HepG2 (cell line): Measurements from ENCODE around the gene BIRC2. TPM values are rescaled to one million over a fixed set of nuclear protein-coding genes. Genes with fewer than 3 reads are reported as not detected.

ENCODE experiments used
- CHCHD3 ChIP-seq: sonication (generic); formaldehyde crosslinking; IDR thresholded peaks from 2 replicates; pipeline ENCODE4 v1.8.0; 2022; ENCODE audit warnings: mild to moderate bottlenecking, missing genetic modification reagents, moderate library complexity
- GATAD2A ChIP-seq: IDR thresholded peaks from 2 replicates; pipeline ENCODE4 v1.6.1; 2016
- HCFC1 ChIP-seq: fragments of 150-350 bp; IDR thresholded peaks from 2 replicates; pipeline ENCODE4 v1.6.1; 2014; ENCODE audit warnings: low read depth, low read length
- HMG20B ChIP-seq: conservative IDR thresholded peaks from 2 replicates; pipeline ENCODE4 v1.6.1; 2016; ENCODE audit warnings: missing genetic modification reagents, missing compliant biosample characterization
- PHF20 ChIP-seq: sonication (generic); formaldehyde crosslinking; IDR thresholded peaks from 2 replicates; pipeline ENCODE4 v1.5.0; 2020; ENCODE audit warnings: mild to moderate bottlenecking, missing genetic modification reagents
- PRMT3 ChIP-seq: sonication (generic); formaldehyde crosslinking; IDR thresholded peaks from 2 replicates; pipeline ENCODE4 v1.8.1; 2022; ENCODE audit warnings: low read depth, mild to moderate bottlenecking, moderate library complexity, missing genetic modification reagents, borderline replicate concordance
- SNAPC2 ChIP-seq: sonication (generic); formaldehyde crosslinking; IDR thresholded peaks from 2 replicates; pipeline ENCODE4 v1.8.1; 2022; ENCODE audit warnings: mild to moderate bottlenecking, missing genetic modification reagents
- TP53 ChIP-seq: sonication (generic); formaldehyde crosslinking; conservative IDR thresholded peaks from 2 replicates; pipeline ENCODE4 v1.4.0; 2020; ENCODE audit warnings: missing genetic modification reagents
- ZHX2 ChIP-seq, 2 experiments: sonication (generic) in 1 of 2; formaldehyde crosslinking in 1 of 2; IDR thresholded peaks; 2 replicates each; pipeline versions ENCODE4 v1.6.1 to v1.9.0; 2014 to 2022; ENCODE audit warnings: antibody characterized with exemption in 1 of 2, borderline replicate concordance in 1 of 2, inconsistent platforms in 1 of 2, low read depth in 1 of 2, missing genetic modification reagents in 1 of 2
- ZNF12 ChIP-seq: sonication (generic); formaldehyde crosslinking; IDR thresholded peaks from 2 replicates; pipeline ENCODE4 v1.5.0; 2020; ENCODE audit warnings: missing genetic modification reagents
- ZNF136 ChIP-seq: sonication (generic); formaldehyde crosslinking; IDR thresholded peaks from 2 replicates; pipeline ENCODE4 v1.8.1; 2022; ENCODE audit warnings: low read depth, mild to moderate bottlenecking, moderate library complexity, missing genetic modification reagents
- ZNF232 ChIP-seq: sonication (generic); formaldehyde crosslinking; IDR thresholded peaks from 2 replicates; pipeline ENCODE4 v1.4.0; 2020; ENCODE audit warnings: missing genetic modification reagents, borderline replicate concordance
- ZNF629 ChIP-seq: sonication (generic); formaldehyde crosslinking; conservative IDR thresholded peaks from 2 replicates; pipeline ENCODE4 v1.5.0; 2020; ENCODE audit warnings: missing genetic modification reagents
- polyA plus RNA-seq, 8 experiments: library from polyadenylated mRNA; depleted of rRNA in 3 of 8; stranded (reverse) in 7 of 8; unstranded in 1 of 8; fragments of >200 nt; fragmentation: Illumina TruSeq in 4 of 8; extraction: Trizol in 4 of 8; gene quantifications; 2 replicates each; pipeline versions ENCODE4 v1.2.1 to v1.2.3, GENCODE V29; 2011 to 2016; ENCODE audit warnings: low read depth in 4 of 8, missing spikeins in 1 of 8, mixed read lengths in 1 of 8; ENCODE audit not compliant: insufficient read depth in 1 of 8
- total RNA-seq, 5 experiments: library from RNA; depleted of rRNA; stranded (reverse); fragments of >200 nt; fragmentation: Illumina TruSeq; extraction: Trizol; gene quantifications; 2 replicates each; pipeline ENCODE4 v1.2.3, GENCODE V29; 2016; ENCODE audit warnings: low read depth in 1 of 5
- TF ChIP-seq, protein P1 (sequence below): fragments of 450-650 bp; IDR thresholded peaks from 2 replicates; pipeline ENCODE4 v1.6.1; 2016
- TF ChIP-seq, protein P2 (sequence below): sonication (generic); formaldehyde crosslinking; IDR thresholded peaks from 2 replicates; pipeline ENCODE4 v1.5.1; 2020; ENCODE audit warnings: mild to moderate bottlenecking, missing genetic modification reagents
- TF ChIP-seq, protein P3 (sequence below): sonication (generic); formaldehyde crosslinking; IDR thresholded peaks from 2 replicates; pipeline ENCODE4 v1.4.0; 2020; ENCODE audit warnings: missing genetic modification reagents, borderline replicate concordance

The BIRC2 gene
- total and polyA plus RNA-seq, 2 of the 13 experiments (the other 11 are each of a cell fraction or from before 2014, with no cell fraction given), result 61.7 to 62.2 TPM

DNA sequence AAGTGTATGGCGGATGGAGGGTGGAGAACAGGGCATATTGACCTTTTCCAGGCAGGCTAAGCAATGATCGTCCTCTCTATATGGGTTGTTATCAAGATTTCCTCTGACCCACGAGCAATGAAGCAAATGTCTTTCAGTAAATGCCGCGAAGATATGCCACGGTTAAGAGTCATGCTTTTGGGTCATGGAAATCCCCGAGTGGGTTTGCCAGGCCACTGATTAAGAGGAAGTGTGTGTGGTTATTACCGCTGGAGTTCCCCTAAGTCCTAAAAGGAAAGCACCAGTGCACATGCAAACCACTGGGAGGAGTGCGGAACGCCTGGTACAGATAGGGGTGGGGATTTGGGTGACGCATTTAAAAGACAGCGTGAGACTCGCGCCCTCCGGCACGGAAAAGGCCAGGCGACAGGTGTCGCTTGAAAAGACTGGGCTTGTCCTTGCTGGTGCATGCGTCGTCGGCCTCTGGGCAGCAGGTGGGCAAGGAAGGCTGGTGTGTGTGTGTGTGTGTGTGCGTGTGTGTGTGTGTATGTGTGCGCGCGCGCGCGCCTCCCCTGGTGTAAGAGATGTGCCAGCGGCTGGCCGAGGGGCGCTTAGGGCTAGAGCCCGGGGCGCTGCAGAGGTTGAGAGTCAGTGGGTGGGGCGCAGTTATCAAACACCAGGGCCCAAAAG, 29.8 kb upstream of the BIRC2 start, which contains the start of gene BIRC3 (continued):
- TF ChIP-seq, protein P1, sequence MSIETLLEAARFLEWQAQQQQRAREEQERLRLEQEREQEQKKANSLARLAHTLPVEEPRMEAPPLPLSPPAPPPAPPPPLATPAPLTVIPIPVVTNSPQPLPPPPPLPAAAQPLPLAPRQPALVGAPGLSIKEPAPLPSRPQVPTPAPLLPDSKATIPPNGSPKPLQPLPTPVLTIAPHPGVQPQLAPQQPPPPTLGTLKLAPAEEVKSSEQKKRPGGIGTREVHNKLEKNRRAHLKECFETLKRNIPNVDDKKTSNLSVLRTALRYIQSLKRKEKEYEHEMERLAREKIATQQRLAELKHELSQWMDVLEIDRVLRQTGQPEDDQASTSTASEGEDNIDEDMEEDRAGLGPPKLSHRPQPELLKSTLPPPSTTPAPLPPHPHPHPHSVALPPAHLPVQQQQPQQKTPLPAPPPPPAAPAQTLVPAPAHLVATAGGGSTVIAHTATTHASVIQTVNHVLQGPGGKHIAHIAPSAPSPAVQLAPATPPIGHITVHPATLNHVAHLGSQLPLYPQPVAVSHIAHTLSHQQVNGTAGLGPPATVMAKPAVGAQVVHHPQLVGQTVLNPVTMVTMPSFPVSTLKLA, result no peak
- TF ChIP-seq HCFC1 (no peak), GATAD2A (CRISPR knock-in tag) (peak; percentile 70; the same call in 1 of the 2 replicates), PHF20 (no peak), ZNF12 (CRISPR knock-in tag) (no peak), ZNF136 (0 out of 2 replicates have a peak, but pooled peaks have one; percentile 70), ZNF232 (no peak), HMG20B (CRISPR knock-in tag) (no peak), PRMT3 (0 out of 2 replicates have a peak, but pooled peaks have one; percentile 46), ZNF629 (CRISPR knock-in tag) (no peak), SNAPC2 (no peak), TP53 (CRISPR knock-in tag) (no peak), ZHX2 (IDR thresholded peaks at IDR 0.05; ENCODE audit: low read depth) (peak; percentile 46; the same call in 1 of the 2 replicates), ZHX2 (CRISPR knock-in tag; IDR thresholded peaks at IDR 0.05; ENCODE audit: borderline replicate concordance) (no peak), CHCHD3 (no peak)
- TF ChIP-seq, protein P2, sequence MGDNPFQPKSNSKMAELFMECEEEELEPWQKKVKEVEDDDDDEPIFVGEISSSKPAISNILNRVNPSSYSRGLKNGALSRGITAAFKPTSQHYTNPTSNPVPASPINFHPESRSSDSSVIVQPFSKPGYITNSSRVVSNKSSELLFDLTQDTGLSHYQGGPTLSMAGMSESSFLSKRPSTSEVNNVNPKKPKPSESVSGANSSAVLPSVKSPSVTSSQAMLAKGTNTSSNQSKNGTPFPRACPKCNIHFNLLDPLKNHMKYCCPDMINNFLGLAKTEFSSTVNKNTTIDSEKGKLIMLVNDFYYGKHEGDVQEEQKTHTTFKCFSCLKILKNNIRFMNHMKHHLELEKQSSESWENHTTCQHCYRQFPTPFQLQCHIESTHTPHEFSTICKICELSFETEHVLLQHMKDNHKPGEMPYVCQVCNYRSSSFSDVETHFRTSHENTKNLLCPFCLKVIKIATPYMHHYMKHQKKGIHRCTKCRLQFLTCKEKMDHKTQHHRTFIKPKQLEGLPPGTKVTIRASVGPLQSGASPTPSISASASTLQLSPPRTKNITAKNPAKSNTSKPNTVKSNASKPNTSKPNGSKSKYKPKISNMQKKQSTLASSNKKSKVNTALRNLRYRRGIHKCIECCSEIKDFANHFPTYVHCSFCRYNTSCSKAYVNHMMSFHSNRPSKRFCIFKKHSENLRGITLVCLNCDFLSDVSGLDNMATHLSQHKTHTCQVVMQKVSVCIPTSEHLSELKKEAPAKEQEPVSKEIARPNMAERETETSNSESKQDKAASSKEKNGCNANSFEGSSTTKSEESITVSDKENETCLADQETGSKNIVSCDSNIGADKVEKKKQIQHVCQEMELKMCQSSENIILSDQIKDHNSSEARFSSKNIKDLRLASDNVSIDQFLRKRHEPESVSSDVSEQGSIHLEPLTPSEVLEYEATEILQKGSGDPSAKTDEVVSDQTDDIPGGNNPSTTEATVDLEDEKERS (CRISPR knock-in tag), result no peak
- TF ChIP-seq, protein P3, sequence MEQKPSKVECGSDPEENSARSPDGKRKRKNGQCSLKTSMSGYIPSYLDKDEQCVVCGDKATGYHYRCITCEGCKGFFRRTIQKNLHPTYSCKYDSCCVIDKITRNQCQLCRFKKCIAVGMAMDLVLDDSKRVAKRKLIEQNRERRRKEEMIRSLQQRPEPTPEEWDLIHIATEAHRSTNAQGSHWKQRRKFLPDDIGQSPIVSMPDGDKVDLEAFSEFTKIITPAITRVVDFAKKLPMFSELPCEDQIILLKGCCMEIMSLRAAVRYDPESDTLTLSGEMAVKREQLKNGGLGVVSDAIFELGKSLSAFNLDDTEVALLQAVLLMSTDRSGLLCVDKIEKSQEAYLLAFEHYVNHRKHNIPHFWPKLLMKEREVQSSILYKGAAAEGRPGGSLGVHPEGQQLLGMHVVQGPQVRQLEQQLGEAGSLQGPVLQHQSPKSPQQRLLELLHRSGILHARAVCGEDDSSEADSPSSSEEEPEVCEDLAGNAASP, result no peak
